SU-DHL-6 (cell line): ENCODE measurements around the gene CMSS1.

Experiments
- H2AFZ ChIP-seq: fragments of 200-600 bp; sonication (generic); 2 replicates; pipeline ENCODE4 v1.6.1; 2014; ENCODE audit warnings: low read depth, mild to moderate bottlenecking, moderate library complexity, mixed read lengths, antibody characterized with exemption, low read length; ENCODE audit not compliant: severe bottlenecking
- H3F3A ChIP-seq: fragments of 200-600 bp; shearing (Covaris generic); 2 replicates; pipeline ENCODE4 v1.6.0; 2016; ENCODE audit warnings: antibody characterized with exemption, mild to moderate bottlenecking; ENCODE audit not compliant: insufficient read depth
- H3K27ac ChIP-seq: fragments of 200-600 bp; sonication (generic); 2 replicates; pipeline ENCODE4 v1.5.1; 2016; ENCODE audit warnings: low read depth, mild to moderate bottlenecking, low read length, moderate library complexity, mixed read lengths
- H3K27me3 ChIP-seq: fragments of 200-600 bp; sonication (generic), shearing (Covaris generic); 2 replicates; pipeline ENCODE4 v1.6.0; 2014; ENCODE audit warnings: mild to moderate bottlenecking, low read length
- H3K36me3 ChIP-seq: fragments of 200-600 bp; sonication (generic); 2 replicates; pipeline ENCODE4 v1.6.1; 2014; ENCODE audit warnings: mild to moderate bottlenecking, low read length, mixed read lengths
- H3K4me2 ChIP-seq: fragments of 300-600, 200-600 bp; shearing (Covaris generic), sonication (generic); 2 replicates; pipeline ENCODE4 v1.6.0; 2014; ENCODE audit warnings: low read length, low read depth, mild to moderate bottlenecking; ENCODE audit not compliant: poor library complexity, severe bottlenecking
- H3K4me3 ChIP-seq: fragments of 200-600 bp; sonication (generic); 2 replicates; pipeline ENCODE4 v1.5.1; 2014; ENCODE audit warnings: antibody characterized with exemption, low read length, mild to moderate bottlenecking, mixed read lengths; ENCODE audit not compliant: insufficient read depth, poor library complexity, severe bottlenecking
- H3K79me2 ChIP-seq: fragments of 200-600 bp; sonication (generic); 2 replicates; pipeline ENCODE4 v1.6.1; 2014; ENCODE audit warnings: mild to moderate bottlenecking, low read length, moderate library complexity; ENCODE audit not compliant: insufficient read depth
- H3K9ac ChIP-seq: fragments of 200-600 bp; sonication (generic); 2 replicates; pipeline ENCODE4 v1.7.0; 2014; ENCODE audit warnings: mild to moderate bottlenecking, low read length
- H3K9me2 ChIP-seq: fragments of 200-600 bp; sonication (generic); replicated peaks from 2 replicates; pipeline ENCODE4 v1.6.1; 2014; ENCODE audit warnings: low read length; ENCODE audit not compliant: insufficient read depth
- H3K9me3 ChIP-seq: fragments of 200-600 bp; sonication (generic); 2 replicates; pipeline ENCODE4 v1.6.1; 2014; ENCODE audit warnings: low read length, mixed read lengths; ENCODE audit not compliant: insufficient read depth
- H4K20me1 ChIP-seq: fragments of 200-600 bp; sonication (generic); 2 replicates; pipeline ENCODE4 v1.6.1; 2014; ENCODE audit warnings: low read depth, mild to moderate bottlenecking, antibody characterized with exemption, low read length, moderate library complexity, mixed read lengths
- EZH2phosphoT487 ChIP-seq: fragments of 200-600 bp; sonication (generic), shearing (Covaris generic); conservative IDR thresholded peaks from 2 replicates; pipeline ENCODE4 v1.6.1; 2018; ENCODE audit warnings: mild to moderate bottlenecking, antibody characterized with exemption, low read length, moderate library complexity, mixed read lengths
- TF ChIP-seq, protein P1 (sequence below): fragments of 200-600 bp; sonication (generic); IDR thresholded peaks from one replicate; pipeline ENCODE4 v1.5.1; 2017; ENCODE audit warnings: antibody characterized with exemption, mild to moderate bottlenecking, low read length, moderate library complexity; ENCODE audit not compliant: insufficient read depth, poor library complexity, severe bottlenecking

Gene CMSS1

DNA sequence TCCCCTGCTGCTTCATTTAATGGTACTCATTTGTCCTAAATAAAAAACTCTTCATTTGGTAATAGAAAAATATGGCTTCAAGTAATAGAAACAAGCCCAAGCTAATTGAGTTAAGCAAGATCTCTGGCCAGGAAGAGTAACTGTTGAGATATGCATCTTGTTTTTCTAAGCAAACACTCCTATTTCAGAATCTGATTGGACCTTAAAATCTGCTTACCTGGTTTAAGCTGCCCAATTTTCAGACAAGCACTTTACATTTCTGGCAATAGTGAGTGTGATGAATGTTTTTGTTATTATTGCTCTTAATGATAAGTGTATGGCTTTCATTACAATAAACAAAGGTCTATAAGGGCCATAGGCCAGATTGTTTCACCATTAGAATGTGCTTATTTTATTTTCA, 86.2 kb downstream of the CMSS1 start:
- Histone ChIP-seq H3K9me3 (no peaks in the 10 kb centered on the region), H3K4me3 (no peak overlapping the region), H4K20me1 (peaks cover 6% of the 10 kb centered on the region; the same call in 1 of the 2 replicates), H2AFZ (no peak overlapping the region), H3K9me2 (no peaks in the 10 kb centered on the region), H3K9ac (no peak overlapping the region), H3K36me3 (no peaks in the 10 kb centered on the region), H3K27me3 (no peaks in the 10 kb centered on the region), H3F3A (no peaks in the 10 kb centered on the region), H3K79me2 (peaks cover 5% of the 10 kb centered on the region; the same call in 1 of the 2 replicates), H3K4me2 (no peak overlapping the region), H3K27ac (no peak overlapping the region)
- no peak for TF ChIP-seq EZH2phosphoT487
- TF ChIP-seq, protein P1, sequence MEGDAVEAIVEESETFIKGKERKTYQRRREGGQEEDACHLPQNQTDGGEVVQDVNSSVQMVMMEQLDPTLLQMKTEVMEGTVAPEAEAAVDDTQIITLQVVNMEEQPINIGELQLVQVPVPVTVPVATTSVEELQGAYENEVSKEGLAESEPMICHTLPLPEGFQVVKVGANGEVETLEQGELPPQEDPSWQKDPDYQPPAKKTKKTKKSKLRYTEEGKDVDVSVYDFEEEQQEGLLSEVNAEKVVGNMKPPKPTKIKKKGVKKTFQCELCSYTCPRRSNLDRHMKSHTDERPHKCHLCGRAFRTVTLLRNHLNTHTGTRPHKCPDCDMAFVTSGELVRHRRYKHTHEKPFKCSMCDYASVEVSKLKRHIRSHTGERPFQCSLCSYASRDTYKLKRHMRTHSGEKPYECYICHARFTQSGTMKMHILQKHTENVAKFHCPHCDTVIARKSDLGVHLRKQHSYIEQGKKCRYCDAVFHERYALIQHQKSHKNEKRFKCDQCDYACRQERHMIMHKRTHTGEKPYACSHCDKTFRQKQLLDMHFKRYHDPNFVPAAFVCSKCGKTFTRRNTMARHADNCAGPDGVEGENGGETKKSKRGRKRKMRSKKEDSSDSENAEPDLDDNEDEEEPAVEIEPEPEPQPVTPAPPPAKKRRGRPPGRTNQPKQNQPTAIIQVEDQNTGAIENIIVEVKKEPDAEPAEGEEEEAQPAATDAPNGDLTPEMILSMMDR: no peak

DNA sequence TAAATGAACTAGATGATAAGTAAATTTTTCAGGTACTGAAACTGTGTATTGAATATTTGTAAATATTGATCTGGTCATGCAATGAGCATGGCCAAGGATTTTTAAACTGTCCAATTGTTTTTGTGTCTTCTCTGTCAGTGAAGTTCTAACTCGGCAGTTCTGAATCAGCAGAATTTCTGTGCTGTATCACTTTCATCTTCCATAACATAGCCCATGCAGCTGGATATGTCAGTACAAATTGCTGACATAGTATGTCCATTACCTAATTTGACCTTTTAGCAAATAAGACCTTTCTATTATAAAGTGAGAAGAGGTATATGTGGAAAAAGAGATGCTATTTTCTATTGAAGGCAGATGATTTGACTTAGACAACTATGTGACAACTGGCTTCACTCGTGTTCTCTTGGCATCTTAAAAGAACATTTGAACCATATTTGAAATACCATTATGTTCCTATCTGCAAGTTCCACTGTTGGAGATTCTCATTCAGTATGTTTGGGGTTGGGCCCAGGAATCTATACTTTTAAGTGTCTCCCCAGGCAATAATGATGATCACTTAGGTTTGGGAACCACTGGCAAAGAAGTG, 90.4 kb downstream of the CMSS1 start:
- Histone ChIP-seq H2AFZ (no peak overlapping the region), H3K4me3 (no peak overlapping the region), H3F3A (no peaks in the 10 kb centered on the region), H3K9me3 (no peaks in the 10 kb centered on the region), H3K27ac (no peak overlapping the region), H3K9me2 (no peaks in the 10 kb centered on the region), H3K9ac (no peak overlapping the region), H3K4me2 (no peak overlapping the region), H3K36me3 (no peaks in the 10 kb centered on the region), H3K27me3 (no peaks in the 10 kb centered on the region), H4K20me1 (no peaks in the 10 kb centered on the region), H3K79me2 (0 out of 2 replicates have a peak, but pooled peaks cover 5% of the 10 kb centered on the region)
- TF ChIP-seq, protein P1: no peak
- no peak for TF ChIP-seq EZH2phosphoT487

DNA sequence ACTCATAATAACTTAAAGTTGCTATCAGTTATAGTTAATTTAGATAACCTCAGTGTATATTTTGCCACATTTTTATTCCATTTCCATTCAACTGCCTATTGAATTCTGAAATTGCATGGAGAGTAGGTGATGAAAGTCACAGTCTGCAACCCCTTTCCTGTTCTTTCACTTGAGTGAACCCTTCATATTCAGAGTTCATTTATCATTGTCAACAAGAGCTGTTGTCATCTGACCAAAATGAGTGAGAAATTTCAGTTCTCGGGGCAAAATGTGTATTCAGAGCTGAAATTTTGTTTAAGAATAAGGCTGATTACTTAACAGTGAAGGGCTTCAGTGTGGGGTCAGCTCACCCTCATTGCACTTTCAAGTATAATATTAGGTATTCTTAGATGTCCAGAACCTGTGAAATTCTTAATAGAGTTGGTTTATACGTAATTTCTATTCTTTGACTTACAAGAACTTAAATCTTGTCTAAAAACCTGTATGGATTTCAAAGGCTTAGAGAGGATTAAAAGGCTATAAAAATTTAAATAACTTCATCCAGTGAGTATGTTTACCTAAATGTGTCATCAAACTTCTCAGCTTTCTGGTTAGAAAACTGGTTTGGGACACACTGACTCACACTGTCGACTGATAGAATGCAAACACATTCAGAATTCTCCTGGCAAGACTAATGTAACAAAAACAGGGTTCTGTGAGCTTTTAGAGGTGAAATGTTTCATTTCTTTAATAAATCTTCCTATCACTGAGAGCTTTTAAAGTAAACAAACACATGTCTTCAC, 92.2 kb downstream of the CMSS1 start:
- Histone ChIP-seq H2AFZ (no peak overlapping the region), H4K20me1 (0 out of 2 replicates have a peak, but pooled peaks cover 5% of the 10 kb centered on the region)

More for the DNA sequence above, 92.2 kb downstream of the CMSS1 start:
- no peak overlapping the region for H3K4me2 ChIP-seq
- H3K79me2 ChIP-seq: 0 out of 2 replicates have a peak, but pooled peaks cover 5% of the 10 kb centered on the region
- no peak overlapping the region for H3K9ac ChIP-seq
- no peaks in the 10 kb centered on the region for H3K27me3 ChIP-seq
- no peaks in the 10 kb centered on the region for H3K9me3 ChIP-seq
- no peaks in the 10 kb centered on the region for H3K36me3 ChIP-seq
- TF ChIP-seq, protein P1: no peak
- no peak for TF ChIP-seq EZH2phosphoT487
- H3K4me3 ChIP-seq: no peak overlapping the region
- no peaks in the 10 kb centered on the region for H3F3A ChIP-seq
- no peak overlapping the region for H3K27ac ChIP-seq
- no peaks in the 10 kb centered on the region for H3K9me2 ChIP-seq
